HepG2 (cell line): ENCODE data around the gene ACP1. TPM values are rescaled to one million over a fixed set of nuclear protein-coding genes. Genes with fewer than 3 reads are reported as not detected.
A peak's percentile ranks its signal among the peaks of the same experiment; 100 is the strongest.

Source experiments
- ATAC-seq: fragments of 200-7000 bp; cut with Tn5 transposase; 3 replicates; pipeline ENCODE4 v1.9.1; 2020; ENCODE audit warnings: mild to moderate bottlenecking, moderate library complexity
- BruUV-seq: library from RNA; stranded (reverse); fragments of 400-500 nt; replicated peaks from 2 replicates; lab custom pipeline; 2021; lab: Mats Ljungman, UMichigan
- CTCF ChIA-PET: fragments of 300-600 bp; formaldehyde crosslinking; extraction: SDS; loops from one replicate; lab custom pipeline; 2021; ENCODE audit warnings: low total read pairs, inconsistent platforms, low intra/inter-chr PET ratio; lab: Yijun Ruan, JAX
- POLR2A ChIA-PET: fragments of 350-600 bp; sonication (Branson Sonifier 250); formaldehyde crosslinking; loops from one replicate; lab custom pipeline; 2020; ENCODE audit warnings: antibody characterized with exemption, inconsistent platforms; lab: Yijun Ruan, JAX
- DNase-seq: peaks from one replicate; pipeline ENCODE4 v3.0.0-alpha.2; 2015; ENCODE audit warnings: low spot score
- FAIRE-seq: peaks from 3 replicates; lab custom pipeline; 2011; peaks lifted over from hg19 to GRCh38; lab: Jason Lieb, UNC
- H2AFZ ChIP-seq: one replicate; pipeline ENCODE4 v1.6.1; 2011; ENCODE audit warnings: low read length, inconsistent platforms
- H3K27ac ChIP-seq: fragments of 300-600 bp; 3 replicates; pipeline ENCODE4 v1.8.0; 2011; ENCODE audit warnings: mixed run types, mild to moderate bottlenecking, mixed read lengths, low read length, inconsistent platforms; ENCODE audit not compliant: insufficient read depth; ENCODE audit errors: extremely low read length
- H3K27me3 ChIP-seq, 2 experiments: fragments of 200-600 bp in 1 of 2; 2 replicates in 1 of 2; 3 replicates in 1 of 2; pipeline versions ENCODE4 v1.6.0 to v1.8.0; 2011; ENCODE audit warnings: low read length in 2 of 2, mild to moderate bottlenecking in 2 of 2, moderate library complexity in 2 of 2, inconsistent platforms in 1 of 2; ENCODE audit not compliant: insufficient read depth in 2 of 2, control insufficient read depth in 1 of 2
- H3K36me3 ChIP-seq, 2 experiments: fragments of 200-600 bp in 1 of 2; replicated peaks in 1 of 2; 2 replicates in 1 of 2; 3 replicates in 1 of 2; pipeline versions ENCODE4 v1.5.1 to v1.8.0; 2011; ENCODE audit warnings: low read length in 2 of 2, inconsistent platforms in 1 of 2; ENCODE audit not compliant: insufficient read depth in 2 of 2, control insufficient read depth in 1 of 2
- H3K4me1 ChIP-seq: 2 replicates; pipeline ENCODE4 v1.5.1; 2012; ENCODE audit warnings: low read length, inconsistent platforms; ENCODE audit not compliant: insufficient read depth
- H3K4me2 ChIP-seq: 2 replicates; pipeline ENCODE4 v1.6.0; 2011; ENCODE audit warnings: low read depth, low read length, inconsistent platforms
- H3K4me3 ChIP-seq, 3 experiments: fragments of 200-600 bp in 1 of 3; sonication (generic), shearing (Covaris generic) in 1 of 3; replicated peaks in 1 of 3; 2 replicates each; pipeline ENCODE4 v1.5.1; 2011 to 2016; ENCODE audit warnings: low read length in 3 of 3, inconsistent platforms in 2 of 3, low read depth in 2 of 3, mild to moderate bottlenecking in 2 of 3, control low read depth in 1 of 3, mixed read lengths in 1 of 3; ENCODE audit not compliant: insufficient read depth in 1 of 3
- H3K79me2 ChIP-seq: one replicate; pipeline ENCODE4 v1.6.1; 2011; ENCODE audit warnings: low read length, inconsistent platforms; ENCODE audit not compliant: insufficient read depth
- H3K9ac ChIP-seq: 2 replicates; pipeline ENCODE4 v1.6.0; 2011; ENCODE audit warnings: mild to moderate bottlenecking, low read depth, low read length, inconsistent platforms; ENCODE audit not compliant: insufficient read depth
- H3K9me3 ChIP-seq: 2 replicates; pipeline ENCODE4 v1.5.1; 2012; ENCODE audit warnings: mild to moderate bottlenecking, low read length
- H4K20me1 ChIP-seq: 2 replicates; pipeline ENCODE4 v1.6.0; 2011; ENCODE audit warnings: inconsistent platforms, mild to moderate bottlenecking, low read length, moderate library complexity; ENCODE audit not compliant: insufficient read depth
- ATM ChIP-seq: fragments of 450-650 bp; IDR thresholded peaks from 2 replicates; pipeline ENCODE4 v1.7.1; 2017; ENCODE audit warnings: mild to moderate bottlenecking, borderline replicate concordance
- FOSL2 ChIP-seq: sonication (generic); formaldehyde crosslinking; IDR thresholded peaks from 2 replicates; pipeline ENCODE4 v1.4.0; 2020; ENCODE audit warnings: missing genetic modification reagents
- GATA4 ChIP-seq: sonication (generic); IDR thresholded peaks from 2 replicates; pipeline ENCODE4 v1.6.1; 2016; ENCODE audit warnings: antibody characterized with exemption, low read depth, borderline replicate concordance
- HOXA5 ChIP-seq: sonication (generic); formaldehyde crosslinking; IDR thresholded peaks from 2 replicates; pipeline ENCODE4 v1.4.0; 2020; ENCODE audit warnings: missing genetic modification reagents
- NFYB ChIP-seq: sonication (generic); formaldehyde crosslinking; IDR thresholded peaks from 2 replicates; pipeline ENCODE4 v1.4.0; 2020; ENCODE audit warnings: missing genetic modification reagents
- POLR2G ChIP-seq: fragments of 200-400 bp; formaldehyde crosslinking; IDR thresholded peaks from 2 replicates; pipeline ENCODE4 v1.6.1; 2018; ENCODE audit warnings: mild to moderate bottlenecking, low read depth, low read length, moderate library complexity
- ZNF512B ChIP-seq: sonication (generic); formaldehyde crosslinking; IDR thresholded peaks from 2 replicates; pipeline ENCODE4 v1.5.1; 2020; ENCODE audit warnings: missing genetic modification reagents, mild to moderate bottlenecking, borderline replicate concordance
- ZNF672 ChIP-seq: sonication (generic); formaldehyde crosslinking; IDR thresholded peaks from 2 replicates; pipeline ENCODE4 v1.8.1; 2022; ENCODE audit warnings: missing genetic modification reagents
- WGBS: methylation state at CpG from one replicate; pipeline ENCODE4 v1.1.6; 2017; ENCODE audit warnings: low lambda C conversion rate; 5-methylcytosine and 5-hydroxymethylcytosine counted together
- in situ Hi-C: cut with HindIII; loops from 2 replicates; pipeline ENCODE4 v1.10.0; 2017; ENCODE audit warnings: low pct_unique_long_range_greater_than_20kb; ENCODE audit not compliant: extremely low pct_ligation_motif_present
- intact Hi-C: fragments of 100-400 bp; cut with micrococcal nuclease; formaldehyde crosslinking; loops from one replicate; pipeline ENCODE4 v1.10.0; 2022; ENCODE audit not compliant: unreplicated experiment
- polyA plus RNA-seq, 8 experiments: library from polyadenylated mRNA; depleted of rRNA in 3 of 8; stranded (reverse) in 7 of 8; unstranded in 1 of 8; fragments of >200 nt; fragmentation: Illumina TruSeq in 4 of 8; extraction: Trizol in 4 of 8; gene quantifications; 2 replicates each; pipeline versions ENCODE4 v1.2.1 to v1.2.3, GENCODE V29; 2011 to 2016; ENCODE audit warnings: low read depth in 4 of 8, missing spikeins in 1 of 8, mixed read lengths in 1 of 8; ENCODE audit not compliant: insufficient read depth in 1 of 8
- total RNA-seq, 5 experiments: library from RNA; depleted of rRNA; stranded (reverse); fragments of >200 nt; fragmentation: Illumina TruSeq; extraction: Trizol; gene quantifications; 2 replicates each; pipeline ENCODE4 v1.2.3, GENCODE V29; 2016; ENCODE audit warnings: low read depth in 1 of 5

The ACP1 gene
- total and polyA plus RNA-seq, 2 of the 13 experiments (the other 11 are each of a cell fraction or from before 2014, with no cell fraction given): 246 to 348 TPM

DNA sequence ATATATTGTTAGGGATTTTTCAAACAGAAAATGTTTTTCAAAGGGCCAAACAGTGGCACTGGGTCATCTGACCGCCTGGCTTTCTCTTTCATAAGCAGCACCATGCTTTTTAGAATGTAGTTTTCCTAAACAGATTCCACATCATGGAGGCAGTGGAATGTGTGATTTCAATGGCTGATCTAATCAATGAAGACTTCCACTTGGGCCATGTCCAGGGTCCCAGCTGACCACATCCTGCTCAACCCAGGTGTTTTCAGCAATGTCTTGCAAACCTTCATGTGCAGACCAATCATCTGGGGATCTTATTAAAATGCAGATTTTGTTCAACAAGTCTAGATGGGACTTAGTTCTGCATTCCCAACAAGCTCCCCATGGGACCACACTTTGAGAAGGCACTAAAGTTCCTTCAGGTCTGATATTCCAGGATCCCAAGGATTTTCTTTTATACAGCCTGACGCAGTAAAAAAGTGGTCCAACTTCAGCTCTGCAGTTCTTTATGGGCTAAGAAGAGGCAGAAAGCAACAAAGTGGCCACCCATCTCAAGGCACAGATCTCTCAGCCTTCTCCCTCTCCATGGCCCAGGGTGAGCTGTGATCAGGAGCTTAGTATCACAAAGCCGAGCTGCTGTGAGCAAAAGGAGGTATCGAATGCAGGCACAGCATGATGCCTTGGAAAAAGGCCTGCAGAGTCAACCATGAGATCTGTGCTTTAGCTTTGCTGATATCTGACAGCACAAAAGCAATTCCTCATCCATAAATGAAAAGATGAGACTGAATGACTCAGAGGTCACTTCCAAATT, 19.4 kb downstream of the ACP1 start:
- FAIRE-seq: no peak
- peaks cover 2 to 8% of the 10 kb centered on the region in 2 experiments for H3K27me3 ChIP-seq
- intact Hi-C loops: no loop called here

More for the DNA sequence above, 19.4 kb downstream of the ACP1 start:
- Histone ChIP-seq H3K4me3 (no peak overlapping the region), H3K27ac (no peak overlapping the region), H3K9ac (no peak overlapping the region), H4K20me1 (no peaks in the 10 kb centered on the region), H3K9me3 (no peaks in the 10 kb centered on the region), H3K79me2 (peaks cover 4% of the 10 kb centered on the region), H3K4me1 (peaks cover 3% of the 10 kb centered on the region), H2AFZ (no peak overlapping the region), H3K36me3 (peaks cover 13 to 23% of the 10 kb centered on the region in 2 experiments), H3K4me2 (no peak overlapping the region)
- no TSS peak for BruUV-seq
- TF ChIP-seq NFYB (CRISPR knock-in tag): no peak
- TF ChIP-seq ZNF512B (CRISPR knock-in tag): no peak
- TF ChIP-seq GATA4: no peak
- no peak for TF ChIP-seq HOXA5 (CRISPR knock-in tag)
- TF ChIP-seq POLR2G: peak; percentile 21; the same call in 1 of the 2 replicates
- no peak for TF ChIP-seq FOSL2 (CRISPR knock-in tag)
- no peak for TF ChIP-seq ATM
- TF ChIP-seq ZNF672: no peak
- ChIA-PET CTCF (no interaction called here), POLR2A (interaction anchor here (1.0 kb wide), 1 partner anchor 109 kb away, joined by 3 read pairs; no protein-coding TSS in a partner anchor)
- ATAC-seq: no peak
- WGBS: 96% methylated on average over 4 of the region's 4 CpGs
- no peak for DNase-seq
- in situ Hi-C loops: no loop called here
